NCI-H510A treated with DMSO at 0.1 percent for 48 hours (cell line): Measurements from ENCODE around the gene ABCG1.
A peak's percentile ranks its signal among the peaks of the same experiment; 100 is the strongest.

ENCODE experiments used
- DNase-seq: peaks from one replicate; lab custom pipeline; 2025; lab: John Stamatoyannopoulos, UW

Gene ABCG1

DNA sequence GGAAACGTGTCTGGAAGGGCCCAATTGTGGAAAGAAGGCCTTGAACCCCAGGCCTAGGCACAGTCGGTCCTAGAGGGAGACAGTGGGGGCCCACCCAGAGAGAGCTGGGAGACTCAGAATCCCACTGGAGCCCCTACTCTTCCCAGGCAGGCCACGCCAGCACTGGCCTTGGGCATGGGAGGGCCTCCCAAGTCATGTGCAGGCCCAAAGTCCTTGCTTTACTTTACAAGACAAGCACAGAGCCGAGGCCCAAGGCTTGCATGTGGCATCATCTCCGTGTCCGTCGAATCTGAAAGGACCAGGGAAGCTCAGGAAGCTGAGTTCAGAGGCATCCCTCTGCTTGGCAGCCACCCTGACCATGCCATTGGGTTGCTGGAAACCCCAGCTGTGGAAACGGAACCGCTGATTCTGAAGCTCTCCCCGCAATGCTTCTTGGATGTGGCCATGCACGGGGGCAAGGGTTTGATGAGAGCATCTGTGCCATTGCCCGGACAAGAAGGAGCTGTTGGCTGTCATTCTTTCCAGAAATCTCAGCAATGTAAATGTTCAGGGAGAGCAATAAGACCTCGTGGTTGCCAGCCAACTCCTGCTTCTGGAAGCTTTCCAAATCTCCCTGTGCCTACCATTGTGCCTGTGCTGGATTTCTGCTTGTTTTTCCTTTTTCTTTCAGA, 32.8 kb downstream of the ABCG1 start:
- DNase-seq: no peak

DNA sequence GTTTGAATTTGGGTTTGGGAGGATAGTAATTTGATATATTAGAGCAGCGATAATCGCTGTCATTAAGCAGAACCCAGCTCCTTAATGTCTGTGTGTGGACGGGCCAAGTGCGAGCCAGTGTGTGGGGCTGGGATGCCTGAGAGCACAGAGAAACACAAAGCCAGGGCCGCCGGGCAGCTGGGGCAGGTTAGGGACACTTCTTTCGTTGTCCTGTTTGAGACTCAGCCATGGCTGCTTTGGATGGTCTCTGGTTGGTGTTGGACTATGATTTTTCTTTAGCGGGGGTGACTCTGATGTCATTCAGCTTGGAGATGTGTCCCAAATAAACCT, 33.4 kb downstream of the ABCG1 start:
- DNase-seq: no peak

DNA sequence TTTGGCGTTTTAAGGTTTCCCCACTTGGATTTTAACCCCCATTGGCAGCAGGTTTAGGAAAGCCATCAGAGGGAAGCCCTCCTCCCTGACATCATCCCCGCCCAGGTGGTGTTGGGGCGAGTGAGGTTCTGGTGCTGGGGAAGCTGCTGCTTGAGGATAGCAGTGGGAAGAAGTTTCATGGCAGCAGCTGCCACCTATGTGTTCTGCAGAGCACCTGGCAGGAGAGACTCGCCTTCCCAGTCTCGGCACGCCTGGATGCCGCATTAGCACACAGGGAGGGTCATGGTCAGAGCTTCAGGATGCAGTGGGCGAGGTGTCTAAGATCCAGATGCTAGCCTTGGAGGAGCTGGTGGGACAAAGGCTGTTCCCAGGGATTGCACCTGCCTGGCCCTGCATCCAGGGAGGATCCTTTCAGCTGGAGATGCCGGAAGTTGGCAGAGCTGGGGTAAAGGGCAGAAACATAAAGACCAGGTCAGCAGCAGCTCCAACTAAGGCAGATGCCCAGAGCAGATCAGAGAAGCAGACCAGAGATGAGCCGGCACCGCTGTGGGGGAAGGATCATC, 33.9 kb downstream of the ABCG1 start:
- DNase-seq: no peak

DNA sequence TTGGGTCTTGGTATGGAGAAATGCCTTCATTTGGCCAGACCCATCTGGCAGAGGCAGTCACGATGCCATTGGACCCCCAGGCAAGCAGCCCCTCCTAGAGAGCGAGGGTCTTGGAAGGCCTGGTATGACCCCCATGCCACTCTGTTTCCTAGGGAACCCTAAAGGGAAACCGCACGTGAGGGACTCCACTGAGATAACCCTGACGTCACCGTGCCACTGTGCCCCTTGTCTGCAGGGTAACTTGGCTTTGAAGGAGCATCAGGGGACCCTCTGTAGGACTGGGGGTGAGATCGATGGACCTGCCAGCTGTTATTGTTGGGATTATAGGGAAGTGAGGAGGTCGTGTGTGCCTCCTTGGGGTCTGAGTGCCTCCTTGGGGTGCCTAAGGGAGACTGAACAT, 34.5 kb downstream of the ABCG1 start:
- DNase-seq: no peak

DNA sequence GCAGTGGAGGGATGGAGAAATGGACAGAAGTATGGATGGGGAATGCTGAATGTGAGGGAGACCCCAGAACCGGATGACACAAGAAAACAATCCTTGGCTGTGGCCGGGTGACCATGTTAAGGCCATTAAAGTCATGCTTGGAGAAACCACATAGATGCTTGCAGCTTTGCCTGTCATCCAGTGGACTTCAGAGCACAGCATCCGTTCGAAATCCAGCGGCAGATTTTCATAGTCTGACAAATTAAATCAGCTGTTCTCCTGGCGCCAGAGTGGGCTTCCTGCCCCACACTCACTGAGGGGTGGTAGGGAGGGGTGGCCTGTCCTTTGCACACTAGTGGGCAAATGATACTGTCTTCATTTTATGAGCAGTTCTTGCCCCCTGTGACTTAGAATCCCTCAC, 35.1 kb downstream of the ABCG1 start:
- DNase-seq: no peak

DNA sequence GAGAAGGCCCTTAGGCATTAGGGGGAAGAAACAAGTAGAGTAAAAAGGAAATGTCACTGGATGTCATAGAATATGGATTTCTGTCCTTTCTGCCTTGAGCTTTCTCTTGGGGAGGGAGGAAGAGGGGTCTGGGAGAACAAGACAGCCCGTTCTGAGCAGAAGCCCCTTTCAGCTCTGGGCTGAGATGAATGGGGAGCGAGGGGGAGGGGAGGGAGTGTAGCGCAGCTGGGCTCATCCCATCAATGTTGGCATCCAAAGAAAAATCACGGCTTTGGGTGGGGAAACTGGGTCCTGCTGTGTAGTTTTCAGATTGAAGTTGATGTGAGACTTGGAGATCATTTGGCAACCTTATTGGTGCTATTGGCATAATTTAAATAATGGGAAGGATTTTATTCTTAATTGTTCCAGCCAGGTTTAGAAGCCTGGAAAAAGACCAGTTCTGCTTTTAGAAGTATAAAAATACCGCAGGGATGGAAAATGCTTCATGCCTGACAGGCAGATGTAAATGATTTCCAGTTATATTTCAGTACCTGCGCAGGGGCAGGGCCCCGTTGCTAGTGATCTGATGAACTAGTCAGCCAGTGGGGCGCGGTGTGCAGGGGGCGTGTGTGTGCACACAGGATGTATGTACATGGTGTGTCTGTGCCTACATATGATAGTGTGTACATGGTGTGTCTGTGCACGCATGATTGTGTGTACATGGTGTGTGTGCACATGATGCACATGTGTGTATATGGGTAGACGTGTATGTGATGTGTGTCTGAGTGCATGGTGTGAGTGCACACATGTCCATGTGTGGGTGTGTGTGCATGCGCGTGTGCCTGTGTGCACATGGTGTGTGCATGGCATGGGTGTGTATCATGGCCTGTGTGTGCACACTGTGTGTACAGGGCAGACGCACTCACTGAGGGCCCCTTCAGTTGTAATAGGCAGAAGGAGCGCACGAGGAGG, 36.0 kb downstream of the ABCG1 start:
- no peak for DNase-seq

DNA sequence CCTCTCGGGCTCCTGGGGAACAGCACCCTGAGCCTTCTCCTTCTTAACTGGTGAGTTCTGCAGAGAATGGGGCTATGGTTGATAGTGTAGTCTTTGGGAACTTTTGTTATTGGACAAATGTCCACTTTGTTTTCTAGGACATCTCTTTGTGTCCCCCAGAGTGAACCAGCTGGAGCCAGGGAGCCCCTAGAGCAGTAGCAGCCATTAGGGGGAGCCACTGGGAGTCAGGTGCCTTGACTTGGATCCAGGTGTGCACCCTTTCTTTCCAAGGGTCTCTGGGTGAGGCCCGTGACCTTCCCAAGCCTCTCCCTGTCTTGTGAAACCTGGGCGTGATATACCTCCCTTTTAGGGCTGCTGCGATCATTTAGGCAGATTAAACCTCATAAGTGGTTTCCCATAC, 36.9 kb downstream of the ABCG1 start:
- no peak for DNase-seq

DNA sequence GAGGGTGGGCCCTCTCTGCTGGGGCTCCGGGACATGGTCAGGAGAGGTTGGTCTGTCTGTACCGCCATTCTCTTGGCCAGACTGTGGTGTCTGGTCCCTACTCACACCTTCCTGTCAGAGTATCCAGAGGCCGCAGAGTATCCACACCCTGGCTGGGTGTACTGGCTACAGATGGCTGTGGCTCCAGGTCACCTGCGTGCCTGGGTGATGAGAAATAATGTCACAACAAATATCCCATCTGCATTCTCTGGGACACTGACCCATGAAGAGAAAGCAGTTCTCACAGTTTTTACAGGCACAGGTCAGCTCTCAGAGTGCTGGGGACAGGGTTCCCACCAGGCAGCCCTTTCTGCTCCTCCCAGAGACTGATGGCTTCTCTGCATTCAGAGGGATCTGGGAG, 37.4 kb downstream of the ABCG1 start:
- no peak for DNase-seq

DNA sequence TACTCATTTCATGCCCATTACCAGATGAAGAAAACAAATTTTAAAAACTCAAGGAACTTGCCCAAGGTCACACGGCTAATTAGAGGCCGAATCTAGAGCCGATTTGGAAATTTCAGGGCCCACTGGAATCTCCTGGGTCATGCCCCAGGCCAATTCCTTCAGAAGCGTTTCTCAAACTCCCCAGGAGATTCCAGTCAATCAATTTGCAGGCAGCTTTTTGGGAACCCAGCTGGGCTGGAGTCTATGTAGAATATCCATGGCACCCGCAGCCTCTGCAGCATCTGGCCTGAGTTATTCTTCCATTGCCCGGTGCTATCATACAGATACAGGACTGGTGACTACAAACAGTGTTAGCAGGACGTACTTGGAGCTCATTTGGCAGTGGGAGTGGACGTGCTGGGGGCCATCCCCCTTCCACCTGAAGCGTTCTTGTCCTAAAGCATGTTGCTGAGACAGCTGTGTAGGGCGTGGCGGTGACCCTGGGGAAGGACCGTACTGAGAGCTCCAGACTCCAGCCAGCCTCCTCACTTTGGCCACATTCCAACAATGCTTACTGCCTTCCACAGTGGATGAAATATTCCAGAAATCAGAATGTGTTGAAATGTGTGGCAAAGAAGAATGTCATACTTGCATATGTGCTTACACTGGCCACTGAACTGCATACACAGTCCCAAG, 38.3 kb downstream of the ABCG1 start:
- DNase-seq: no peak

DNA sequence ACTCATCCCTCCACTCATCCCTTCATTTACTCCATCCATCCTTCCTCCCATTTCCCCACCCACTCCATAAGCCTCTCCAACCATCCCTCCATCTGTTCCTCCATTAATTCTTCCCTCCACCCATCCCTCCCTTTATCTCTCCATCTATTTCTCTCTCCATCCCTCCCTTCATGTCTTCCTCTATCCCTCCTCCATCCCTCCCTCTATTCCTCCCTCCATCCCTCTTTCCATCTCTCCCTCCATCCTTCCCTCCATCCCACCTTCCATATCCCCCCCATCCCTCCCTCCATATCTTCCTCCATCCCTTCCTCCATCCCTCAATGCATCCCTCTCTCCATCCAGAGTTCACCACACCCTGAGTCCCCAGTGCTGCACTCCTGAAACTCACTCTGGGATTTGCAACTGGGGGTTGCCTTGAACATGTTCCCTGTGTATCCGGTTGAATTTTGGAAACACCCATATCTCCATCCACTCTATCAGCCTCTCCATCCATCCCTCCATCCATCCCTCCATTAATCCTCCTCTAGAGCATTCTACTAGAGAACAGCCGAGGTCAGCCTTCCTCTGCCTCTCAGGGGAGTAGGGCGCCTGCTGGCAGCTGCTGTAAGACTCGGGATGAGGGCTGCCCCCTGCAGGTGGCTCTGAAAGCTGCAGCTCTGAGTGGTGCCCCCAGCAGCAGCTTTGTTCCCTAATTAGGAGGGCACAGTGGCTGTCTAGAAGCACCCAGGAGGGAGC, 39.4 kb downstream of the ABCG1 start:
- DNase-seq: peak; percentile 25

DNA sequence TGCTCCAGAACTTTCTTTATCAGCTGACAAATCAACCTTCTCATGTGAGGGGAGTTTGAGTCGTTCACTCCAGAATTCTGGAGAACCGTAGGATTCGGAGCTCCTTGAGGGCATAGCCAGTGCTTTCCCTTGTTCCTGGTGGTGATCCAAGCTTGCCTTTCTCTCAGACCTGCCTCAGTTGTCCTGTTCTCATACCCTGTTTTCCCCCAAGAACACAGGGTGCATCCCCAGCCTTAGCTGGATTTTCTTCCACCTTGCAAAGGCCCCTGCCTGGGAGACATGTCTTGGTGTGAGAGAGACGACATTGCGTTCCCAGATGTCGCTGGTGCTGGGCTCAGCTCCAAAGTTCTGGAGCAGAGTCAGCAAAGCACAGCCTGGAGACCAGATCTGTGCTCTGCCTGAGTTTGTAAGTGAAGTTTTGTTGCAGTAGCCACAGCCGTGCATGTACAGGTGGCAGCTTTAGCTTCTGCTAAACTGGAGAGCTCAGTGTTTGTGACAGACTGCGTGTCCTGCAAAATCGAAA, 40.0 kb downstream of the ABCG1 start:
- DNase-seq: no peak

DNA sequence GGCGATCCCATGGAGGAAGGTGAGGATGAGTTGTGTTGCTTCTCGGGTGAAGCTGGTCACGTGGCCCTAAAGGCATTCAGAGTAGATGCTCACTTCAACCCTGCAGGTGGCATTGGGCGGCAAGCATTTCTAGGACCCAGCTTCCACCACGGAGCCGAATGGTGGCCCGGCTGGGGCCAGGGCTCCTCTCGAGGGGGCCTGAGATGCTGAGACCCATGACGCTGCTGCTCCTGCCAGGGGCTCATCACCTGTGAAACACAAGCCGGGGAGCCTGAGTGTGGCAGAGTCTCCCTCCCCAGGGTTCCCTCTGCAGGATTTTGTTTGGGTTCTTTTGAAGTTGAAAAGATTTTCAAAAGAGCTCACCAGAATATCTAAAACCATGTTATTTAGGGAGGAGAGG, 41.2 kb downstream of the ABCG1 start:
- no peak for DNase-seq

DNA sequence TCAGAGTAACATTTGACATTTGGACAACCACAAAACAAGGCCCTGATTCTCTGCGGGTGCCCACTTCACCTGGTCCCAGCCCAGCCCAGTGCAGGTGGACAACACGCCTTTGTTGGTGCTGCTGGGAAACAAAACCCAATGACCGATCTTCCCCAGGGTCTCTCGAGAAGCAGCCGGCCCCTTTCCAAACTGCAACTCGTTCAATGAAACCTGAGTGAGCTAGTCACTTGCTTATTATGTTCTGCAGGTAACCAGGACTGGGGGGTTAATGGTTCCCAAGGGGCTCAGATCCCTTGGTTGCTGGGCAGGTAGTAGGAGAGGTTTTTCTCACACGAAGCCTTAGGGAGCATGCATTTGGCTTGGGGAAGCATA, 42.9 kb downstream of the ABCG1 start:
- DNase-seq: peak; percentile 32

DNA sequence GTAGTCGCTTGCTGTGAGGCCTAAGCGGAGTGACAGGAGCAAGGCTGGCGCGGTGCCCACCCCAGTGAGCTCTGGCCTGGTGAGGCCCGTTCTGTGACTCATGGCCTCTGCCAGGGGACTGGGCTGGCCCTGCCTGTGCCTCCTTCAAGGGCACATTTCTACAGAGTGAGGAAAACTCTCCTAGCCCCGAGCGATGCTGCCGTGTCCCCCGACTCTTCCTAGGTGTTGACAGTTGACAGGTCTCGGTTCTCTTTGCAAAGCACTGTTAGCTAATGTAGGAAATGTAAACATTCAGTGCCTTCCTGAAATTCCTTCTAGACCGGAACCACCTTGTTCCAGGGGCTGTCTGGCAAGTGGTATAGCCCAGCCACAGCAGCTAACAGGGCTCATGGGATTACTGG, 43.9 kb downstream of the ABCG1 start:
- DNase-seq: peak; percentile 61

DNA sequence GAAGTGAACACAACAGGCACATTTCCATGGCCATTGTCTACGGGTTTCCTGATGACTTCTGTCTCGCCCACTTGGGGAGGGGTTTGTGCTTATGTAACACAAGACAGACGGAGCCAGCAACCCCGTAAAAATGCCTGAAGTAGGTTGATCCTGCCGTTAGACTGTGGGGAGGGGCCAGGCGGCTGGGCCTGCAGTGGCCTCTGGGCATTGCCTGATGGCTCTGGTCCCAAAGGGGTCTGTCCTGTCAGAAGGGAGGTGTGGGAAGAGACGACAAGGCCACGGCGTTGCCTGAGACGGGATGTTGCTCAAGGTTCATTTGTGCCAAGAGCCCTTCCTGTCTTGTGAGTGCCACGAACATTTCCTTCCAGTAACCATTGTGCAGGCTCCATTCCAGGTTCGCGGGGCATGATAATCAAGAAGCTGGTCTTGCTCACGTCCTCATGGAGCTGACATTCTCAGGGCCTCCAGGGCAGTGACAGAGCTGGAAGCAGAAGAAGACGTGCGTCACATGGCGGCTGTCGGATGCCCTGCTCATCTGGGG, 44.7 kb downstream of the ABCG1 start:
- no peak for DNase-seq

DNA sequence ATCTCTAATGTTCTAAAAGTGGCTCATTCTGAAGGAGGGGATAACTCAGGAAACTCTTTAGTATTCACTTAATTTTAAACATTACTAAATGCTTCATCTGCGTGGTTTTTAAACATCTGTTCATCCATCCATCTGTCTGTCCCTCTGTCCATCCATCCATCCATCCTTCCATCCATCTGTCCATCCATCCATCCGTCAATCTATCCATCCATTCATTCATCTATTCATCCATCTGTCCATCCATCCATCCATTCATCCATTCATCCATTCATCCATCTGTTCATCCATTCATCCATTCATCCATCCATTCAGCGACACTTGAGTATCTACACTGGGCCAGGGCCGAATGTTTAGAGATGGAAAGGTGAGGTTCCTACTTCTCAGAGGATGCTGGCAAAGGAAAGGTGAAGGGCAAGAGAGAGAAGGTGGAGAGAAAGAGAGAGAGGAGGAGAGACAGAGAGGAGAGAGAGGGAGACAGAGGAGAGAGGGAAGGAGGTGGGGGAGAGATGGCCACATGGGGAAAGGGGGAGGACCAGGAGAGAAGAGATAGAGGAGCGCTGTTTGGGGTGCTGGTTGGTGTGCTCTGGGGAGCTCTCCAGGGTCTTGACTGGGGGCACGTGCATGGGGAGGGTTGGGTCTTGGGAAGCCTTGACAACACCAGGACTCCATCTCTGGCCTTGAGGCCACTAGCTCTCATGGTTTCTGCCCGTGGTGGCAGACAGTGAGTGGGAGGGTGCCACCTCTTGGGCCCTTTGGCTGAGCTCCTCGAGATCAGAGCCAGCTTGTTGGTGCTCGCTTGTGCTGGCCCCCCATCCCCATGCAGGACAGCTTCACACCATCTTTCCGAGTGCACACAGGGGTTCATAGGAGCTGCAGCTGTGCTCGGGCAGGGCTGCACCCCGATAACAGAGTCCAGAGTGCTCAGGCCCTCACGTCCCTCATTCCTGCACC, 45.6 kb downstream of the ABCG1 start:
- DNase-seq: no peak

DNA sequence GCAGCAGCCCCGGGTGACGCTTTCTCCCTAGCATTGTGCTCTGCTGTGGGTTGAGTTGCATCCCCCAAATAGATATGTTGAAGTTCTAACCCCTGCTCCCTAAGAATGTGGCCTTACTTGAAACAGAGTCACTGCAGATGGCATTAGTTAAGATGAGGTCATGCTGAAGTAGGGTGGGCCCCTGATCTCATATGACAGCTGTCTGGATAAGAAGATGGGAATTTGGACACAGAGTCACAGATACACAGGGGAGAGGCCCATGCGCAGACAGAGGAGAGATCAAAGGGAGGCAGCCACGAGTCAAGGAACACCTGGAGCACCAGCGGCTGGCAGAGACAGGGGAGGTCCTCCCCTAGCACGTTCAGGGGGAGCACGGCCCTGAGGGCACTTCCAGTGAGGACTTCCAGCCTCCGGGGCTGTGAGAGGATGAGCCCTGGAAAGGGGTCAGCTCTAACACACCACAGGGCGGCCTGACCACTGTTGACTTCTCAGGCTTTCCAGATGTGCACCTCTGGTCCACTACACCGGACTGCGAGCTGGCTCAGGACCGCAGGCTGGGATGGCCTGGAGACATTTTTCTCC, 46.4 kb downstream of the ABCG1 start:
- no peak for DNase-seq

DNA sequence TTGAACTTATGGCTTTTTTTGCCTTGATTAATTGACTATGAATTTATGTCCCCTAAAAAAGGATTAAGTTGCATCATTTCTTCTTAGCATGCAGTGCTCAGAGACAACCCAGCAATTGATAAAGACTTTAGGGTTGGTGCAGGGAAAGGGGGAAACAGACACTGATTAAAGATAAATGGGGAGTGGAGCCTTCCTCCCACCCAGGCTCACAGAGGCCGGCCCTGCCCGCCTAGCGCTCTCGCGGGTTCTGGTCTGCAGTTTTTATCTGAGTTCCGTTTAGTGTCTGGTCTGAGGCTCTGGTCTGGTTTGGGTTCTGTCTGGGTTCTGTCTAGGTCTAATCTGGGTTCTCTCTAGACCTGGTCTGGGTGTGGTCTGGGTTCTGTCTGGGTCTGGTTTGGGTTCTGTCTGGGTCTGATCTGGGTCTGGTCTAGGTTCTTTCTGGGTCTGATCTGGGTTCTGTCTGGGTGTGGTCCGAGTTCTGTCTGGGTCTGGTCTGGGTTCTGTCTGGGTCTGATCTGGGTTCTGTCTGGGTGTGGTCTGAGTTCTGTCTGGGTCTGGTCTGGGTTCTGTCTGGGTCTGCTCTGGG, 48.1 kb downstream of the ABCG1 start:
- DNase-seq: no peak

DNA sequence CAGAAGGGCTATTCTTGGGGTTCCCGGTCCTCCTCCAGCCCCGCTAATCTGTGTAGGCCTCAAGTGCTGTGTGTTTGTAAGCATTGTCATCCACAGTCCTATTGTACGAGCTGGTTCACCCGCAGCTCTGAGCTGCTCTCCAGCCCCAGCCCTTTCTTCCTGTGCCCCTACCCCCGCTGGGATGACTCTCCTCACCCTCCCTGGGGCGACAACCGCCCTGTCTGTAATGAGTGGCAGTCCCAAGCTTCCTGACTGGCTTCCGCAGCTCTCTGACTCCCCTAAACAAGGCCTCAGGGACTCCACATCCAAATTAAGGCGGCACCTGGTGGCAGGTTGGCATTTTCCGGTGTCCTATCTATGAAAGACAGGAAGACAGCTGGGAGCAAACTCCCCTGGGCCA, 50.4 kb downstream of the ABCG1 start:
- no peak for DNase-seq

DNA sequence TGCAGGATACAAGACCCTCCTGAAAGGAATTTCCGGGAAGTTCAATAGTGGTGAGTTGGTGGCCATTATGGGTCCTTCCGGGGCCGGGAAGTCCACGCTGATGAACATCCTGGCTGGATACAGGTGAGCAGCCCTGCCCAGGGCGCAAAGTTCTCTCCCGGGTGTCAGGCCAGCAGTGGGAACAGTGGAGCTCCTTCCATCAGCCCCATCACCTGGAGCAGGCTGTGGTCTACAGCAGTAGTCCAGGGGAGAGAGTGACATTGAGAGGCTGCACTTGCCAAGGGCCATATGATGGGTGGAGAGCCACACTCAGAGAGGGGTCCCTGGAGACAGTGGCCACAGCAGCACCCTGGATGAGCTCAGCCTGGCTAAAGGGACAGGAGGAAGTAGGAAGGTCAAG, 52.1 kb downstream of the ABCG1 start:
- no peak for DNase-seq
